Endodermal cell (in vitro differentiated cells): ENCODE measurements around the gene SAA2. TPM values are rescaled to one million over a fixed set of nuclear protein-coding genes. Genes with fewer than 3 reads are reported as not detected.

Experiments used
- DNase-seq: peaks from one replicate; pipeline ENCODE4 v3.0.0-alpha.2; 2017
- H3K27ac ChIP-seq: 2 replicates; pipeline ENCODE4 v1.5.1; 2013; ENCODE audit warnings: mild to moderate bottlenecking, low read depth, low read length, moderate library complexity
- H3K27me3 ChIP-seq: 2 replicates; pipeline ENCODE4 v1.6.1; 2013; ENCODE audit warnings: mild to moderate bottlenecking, low read length, moderate library complexity; ENCODE audit not compliant: insufficient read depth, control insufficient read depth, poor library complexity, severe bottlenecking
- H3K36me3 ChIP-seq: 2 replicates; pipeline ENCODE4 v1.7.0; 2013; ENCODE audit warnings: mild to moderate bottlenecking, low read length, moderate library complexity; ENCODE audit not compliant: control insufficient read depth, insufficient read depth
- H3K4me1 ChIP-seq: one replicate; pipeline ENCODE4 v1.7.0; 2013; ENCODE audit warnings: low read length; ENCODE audit not compliant: control insufficient read depth, insufficient read depth
- H3K4me3 ChIP-seq: 2 replicates; pipeline ENCODE4 v1.5.1; 2013; ENCODE audit warnings: mild to moderate bottlenecking, low read length, moderate library complexity
- H3K9ac ChIP-seq: 2 replicates; pipeline ENCODE4 v1.6.1; 2013; ENCODE audit warnings: mild to moderate bottlenecking, low read length, moderate library complexity; ENCODE audit not compliant: poor library complexity, severe bottlenecking; ENCODE audit errors: extremely low read depth
- H3K9me3 ChIP-seq: 2 replicates; pipeline ENCODE4 v1.6.1; 2013; ENCODE audit warnings: mild to moderate bottlenecking, low read length, moderate library complexity; ENCODE audit not compliant: control insufficient read depth
- H3K27ac Mint-ChIP-seq: 2 replicates; pipeline ENCODE4 v1.8.0; 2020; ENCODE audit warnings: mixed read lengths
- H3K27me3 Mint-ChIP-seq: 2 replicates; pipeline ENCODE4 v1.8.0; 2021; ENCODE audit warnings: mild to moderate bottlenecking, mixed read lengths; ENCODE audit not compliant: insufficient read depth
- H3K36me3 Mint-ChIP-seq: 2 replicates; pipeline ENCODE4 v1.8.0; 2020; ENCODE audit warnings: low read depth, mixed read lengths
- H3K4me1 Mint-ChIP-seq: 2 replicates; pipeline ENCODE4 v1.8.0; 2020; ENCODE audit warnings: mixed read lengths
- H3K4me3 Mint-ChIP-seq: 2 replicates; pipeline ENCODE4 v1.8.0; 2020; ENCODE audit warnings: mild to moderate bottlenecking, moderate library complexity, mixed read lengths
- H3K9me3 Mint-ChIP-seq: 2 replicates; pipeline ENCODE4 v1.8.0; 2020; ENCODE audit warnings: mild to moderate bottlenecking, mixed read lengths
- WGBS, 2 experiments: methylation state at CpG; one replicate each; pipeline versions ENCODE4 v1.1.5 to v1.1.7; 2013; ENCODE audit warnings: missing lambda C conversion rate in 2 of 2, mixed read lengths in 1 of 2; ENCODE audit not compliant: insufficient coverage in 1 of 2, insufficient read length in 1 of 2; 5-methylcytosine and 5-hydroxymethylcytosine counted together
- total RNA-seq, 2 donors: library from RNA; stranded (reverse); fragmentation: NEBNext Ultra II Directional in 1 of 2; extraction: Animal tissue kit (Norgen Biotek cat#: 25700) in 1 of 2; gene quantifications; 2 replicates in 1 of 2; 3 replicates in 1 of 2; pipeline ENCODE4 v1.2.1, GENCODE V29; 2021
- TF ChIP-seq, protein P1 (sequence below): fragments of 200-600 bp; sonication (generic); conservative IDR thresholded peaks from 2 replicates; pipeline ENCODE4 v1.5.0; 2021; ENCODE audit warnings: antibody characterized with exemption, mild to moderate bottlenecking

SAA2 gene
- total RNA-seq, 2 donors from 2014 or later = 0.29 to 1.4 TPM

GRCh38 chr11:18230859-18231258, 17.6 kb downstream of the SAA2 start:
- no peaks in the 10 kb centered on the region for H3K27me3 ChIP-seq
- TF ChIP-seq, protein P1, sequence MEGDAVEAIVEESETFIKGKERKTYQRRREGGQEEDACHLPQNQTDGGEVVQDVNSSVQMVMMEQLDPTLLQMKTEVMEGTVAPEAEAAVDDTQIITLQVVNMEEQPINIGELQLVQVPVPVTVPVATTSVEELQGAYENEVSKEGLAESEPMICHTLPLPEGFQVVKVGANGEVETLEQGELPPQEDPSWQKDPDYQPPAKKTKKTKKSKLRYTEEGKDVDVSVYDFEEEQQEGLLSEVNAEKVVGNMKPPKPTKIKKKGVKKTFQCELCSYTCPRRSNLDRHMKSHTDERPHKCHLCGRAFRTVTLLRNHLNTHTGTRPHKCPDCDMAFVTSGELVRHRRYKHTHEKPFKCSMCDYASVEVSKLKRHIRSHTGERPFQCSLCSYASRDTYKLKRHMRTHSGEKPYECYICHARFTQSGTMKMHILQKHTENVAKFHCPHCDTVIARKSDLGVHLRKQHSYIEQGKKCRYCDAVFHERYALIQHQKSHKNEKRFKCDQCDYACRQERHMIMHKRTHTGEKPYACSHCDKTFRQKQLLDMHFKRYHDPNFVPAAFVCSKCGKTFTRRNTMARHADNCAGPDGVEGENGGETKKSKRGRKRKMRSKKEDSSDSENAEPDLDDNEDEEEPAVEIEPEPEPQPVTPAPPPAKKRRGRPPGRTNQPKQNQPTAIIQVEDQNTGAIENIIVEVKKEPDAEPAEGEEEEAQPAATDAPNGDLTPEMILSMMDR = no peak
- no peak overlapping the region for H3K27ac ChIP-seq
- H3K9me3 Mint-ChIP-seq = no peaks in the 10 kb centered on the region
- H3K9ac ChIP-seq = no peak overlapping the region
- H3K4me1 Mint-ChIP-seq = no peaks in the 10 kb centered on the region
- WGBS, 2 experiments = 94 to 95% methylated on average over 2 of the region's 2 CpGs
- H3K4me3 ChIP-seq = no peak overlapping the region
- H3K9me3 ChIP-seq = no peaks in the 10 kb centered on the region
- no peaks in the 10 kb centered on the region for H3K36me3 ChIP-seq
- DNase-seq = no peak
- no peaks in the 10 kb centered on the region for H3K4me1 ChIP-seq
- H3K4me3 Mint-ChIP-seq = no peak overlapping the region
- H3K27me3 Mint-ChIP-seq = peaks cover 5% of the 10 kb centered on the region
- no peaks in the 10 kb centered on the region for H3K36me3 Mint-ChIP-seq
- no peak overlapping the region for H3K27ac Mint-ChIP-seq

- Histone ChIP-seq H3K36me3 (no peaks in the 10 kb centered on the region), H3K27ac (no peak overlapping the region), H3K9ac (no peak overlapping the region), H3K9me3 (no peaks in the 10 kb centered on the region), H3K27me3 (no peaks in the 10 kb centered on the region), H3K4me1 (no peaks in the 10 kb centered on the region), H3K4me3 (no peak overlapping the region)
- H3K27me3 Mint-ChIP-seq = peaks cover 5% of the 10 kb centered on the region
- no peak overlapping the region for H3K4me3 Mint-ChIP-seq
- no peaks in the 10 kb centered on the region for H3K9me3 Mint-ChIP-seq
- no peaks in the 10 kb centered on the region for H3K4me1 Mint-ChIP-seq
- 94% methylated on average over 2 of the region's 3 CpGs; no CpG with 5 or more reads in 1 of the 2 experiments for whole genome bisulfite sequencing, 2 experiments
- H3K36me3 Mint-ChIP-seq = no peaks in the 10 kb centered on the region
- TF ChIP-seq, protein P1 = no peak
- no peak overlapping the region for H3K27ac Mint-ChIP-seq
- DNase-seq = no peak
Measured at GRCh38 chr11:18229501-18229900, 19.0 kb downstream of the SAA2 start.

DNA sequence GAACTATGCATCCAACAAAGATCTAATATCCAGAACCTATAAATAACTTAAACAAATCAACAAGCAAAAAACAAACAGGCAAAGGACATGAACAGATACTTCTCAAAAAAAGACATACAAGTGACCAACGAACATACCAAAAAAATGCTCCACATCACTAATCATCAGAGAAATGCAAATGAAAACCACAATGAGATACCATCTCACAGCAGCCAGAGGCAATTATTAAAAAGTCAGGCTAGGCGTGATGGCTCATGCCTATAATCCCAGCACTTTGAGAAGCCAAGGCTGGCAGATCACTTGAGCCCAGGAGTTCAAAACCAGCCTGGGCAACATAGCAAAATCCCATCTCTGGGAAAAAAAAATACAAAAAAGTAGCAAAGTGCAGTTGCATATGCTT, 22.6 kb downstream of the SAA2 start:
- no peaks in the 10 kb centered on the region for H3K4me1 ChIP-seq
- no peaks in the 10 kb centered on the region for H3K27me3 ChIP-seq
- H3K27ac ChIP-seq = no peak overlapping the region
- H3K9me3 ChIP-seq = no peaks in the 10 kb centered on the region
- Mint-ChIP-seq H3K36me3 (no peaks in the 10 kb centered on the region), H3K9me3 (no peaks in the 10 kb centered on the region), H3K4me1 (no peaks in the 10 kb centered on the region), H3K4me3 (no peak overlapping the region), H3K27me3 (no peaks in the 10 kb centered on the region), H3K27ac (no peak overlapping the region)
- TF ChIP-seq, protein P1 = no peak
- H3K36me3 ChIP-seq = no peaks in the 10 kb centered on the region
- H3K4me3 ChIP-seq = no peak overlapping the region
- no peak for DNase-seq
- no peak overlapping the region for H3K9ac ChIP-seq
- 52 to 80% methylated on average over 2 of the region's 2 CpGs for WGBS, 2 experiments
